Measurements from ENCODE around the gene PNCK.
A peak's percentile ranks its signal among the peaks of the same experiment; 100 is the strongest.
"Not testable (repeated sequence)": the region's sequence is repeated elsewhere in the genome, so short reads cannot be mapped to it uniquely, and the experiment has no call there.

PNCK gene

DNA sequence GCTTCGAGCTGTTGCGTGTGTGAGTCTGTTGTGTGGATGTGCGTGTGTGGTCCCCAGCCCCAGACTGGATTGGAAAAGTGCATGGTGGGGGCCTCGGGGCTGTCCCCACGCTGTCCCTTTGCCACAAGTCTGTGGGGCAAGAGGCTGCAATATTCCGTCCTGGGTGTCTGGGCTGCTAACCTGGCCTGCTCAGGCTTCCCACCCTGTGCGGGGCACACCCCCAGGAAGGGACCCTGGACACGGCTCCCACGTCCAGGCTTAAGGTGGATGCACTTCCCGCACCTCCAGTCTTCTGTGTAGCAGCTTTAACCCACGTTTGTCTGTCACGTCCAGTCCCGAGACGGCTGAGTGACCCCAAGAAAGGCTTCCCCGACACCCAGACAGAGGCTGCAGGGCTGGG lies 22.5 kb upstream of the PNCK start:
- TF ChIP-seq, protein P1, sequence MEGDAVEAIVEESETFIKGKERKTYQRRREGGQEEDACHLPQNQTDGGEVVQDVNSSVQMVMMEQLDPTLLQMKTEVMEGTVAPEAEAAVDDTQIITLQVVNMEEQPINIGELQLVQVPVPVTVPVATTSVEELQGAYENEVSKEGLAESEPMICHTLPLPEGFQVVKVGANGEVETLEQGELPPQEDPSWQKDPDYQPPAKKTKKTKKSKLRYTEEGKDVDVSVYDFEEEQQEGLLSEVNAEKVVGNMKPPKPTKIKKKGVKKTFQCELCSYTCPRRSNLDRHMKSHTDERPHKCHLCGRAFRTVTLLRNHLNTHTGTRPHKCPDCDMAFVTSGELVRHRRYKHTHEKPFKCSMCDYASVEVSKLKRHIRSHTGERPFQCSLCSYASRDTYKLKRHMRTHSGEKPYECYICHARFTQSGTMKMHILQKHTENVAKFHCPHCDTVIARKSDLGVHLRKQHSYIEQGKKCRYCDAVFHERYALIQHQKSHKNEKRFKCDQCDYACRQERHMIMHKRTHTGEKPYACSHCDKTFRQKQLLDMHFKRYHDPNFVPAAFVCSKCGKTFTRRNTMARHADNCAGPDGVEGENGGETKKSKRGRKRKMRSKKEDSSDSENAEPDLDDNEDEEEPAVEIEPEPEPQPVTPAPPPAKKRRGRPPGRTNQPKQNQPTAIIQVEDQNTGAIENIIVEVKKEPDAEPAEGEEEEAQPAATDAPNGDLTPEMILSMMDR (IDR thresholded peaks at IDR 0.05; ENCODE audit: low read depth, low read length): no peak
- Histone ChIP-seq H3K36me3 (peaks cover 50% of the 10 kb centered on the region), H3K4me3 (ENCODE audit: low read depth, low read length) (no peak overlapping the region), H3K27me3 (ENCODE audit: insufficient read depth, low read depth, severe bottlenecking) (no peaks in the 10 kb centered on the region), H3K9me3 (ENCODE audit: severe bottlenecking) (no peaks in the 10 kb centered on the region), H3K27ac (no peak overlapping the region)
- no peak for DNase-seq

DNA sequence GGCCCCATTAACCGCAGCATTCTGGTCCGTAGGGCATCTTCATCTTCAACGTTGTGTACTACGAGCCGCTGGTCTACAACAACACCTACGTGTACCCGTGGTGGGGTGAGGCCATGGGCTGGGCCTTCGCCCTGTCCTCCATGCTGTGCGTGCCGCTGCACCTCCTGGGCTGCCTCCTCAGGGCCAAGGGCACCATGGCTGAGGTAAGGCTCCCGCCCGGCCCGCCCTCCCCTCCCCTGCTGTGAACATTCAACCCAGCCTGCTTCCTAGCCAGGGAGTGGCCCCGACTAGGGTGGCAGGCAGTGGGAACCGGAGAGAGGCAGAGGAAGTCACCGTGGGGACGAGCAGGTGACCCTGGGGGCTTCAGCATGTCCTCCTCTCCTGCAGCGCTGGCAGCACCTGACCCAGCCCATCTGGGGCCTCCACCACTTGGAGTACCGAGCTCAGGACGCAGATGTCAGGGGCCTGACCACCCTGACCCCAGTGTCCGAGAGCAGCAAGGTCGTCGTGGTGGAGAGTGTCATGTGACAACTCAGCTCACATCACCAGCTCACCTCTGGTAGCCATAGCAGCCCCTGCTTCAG lies 21.2 kb upstream of the PNCK start:
- H3K27me3 ChIP-seq (ENCODE audit: insufficient read depth, low read depth, severe bottlenecking): no peaks in the 10 kb centered on the region
- H3K4me3 ChIP-seq (ENCODE audit: low read depth, low read length): no peak overlapping the region
- no peak overlapping the region for H3K27ac ChIP-seq
- TF ChIP-seq, protein P1 (IDR thresholded peaks at IDR 0.05; ENCODE audit: low read depth, low read length): no peak
- DNase-seq: no peak
- H3K36me3 ChIP-seq: peaks cover 58% of the 10 kb centered on the region
- no peaks in the 10 kb centered on the region for H3K9me3 ChIP-seq (ENCODE audit: severe bottlenecking)

DNA sequence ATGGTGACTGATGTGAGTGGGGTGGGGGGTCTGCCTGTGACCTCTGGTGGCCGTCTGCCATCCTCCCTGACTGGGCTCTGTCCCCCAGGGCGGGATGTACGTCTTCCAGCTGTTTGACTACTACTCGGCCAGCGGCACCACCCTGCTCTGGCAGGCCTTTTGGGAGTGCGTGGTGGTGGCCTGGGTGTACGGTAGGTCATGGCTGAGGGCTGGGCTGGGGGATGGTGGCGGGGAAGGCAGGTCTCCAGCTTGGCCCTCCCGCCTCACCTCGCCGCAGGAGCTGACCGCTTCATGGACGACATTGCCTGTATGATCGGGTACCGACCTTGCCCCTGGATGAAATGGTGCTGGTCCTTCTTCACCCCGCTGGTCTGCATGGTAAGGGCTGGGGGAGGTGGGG lies 20.6 kb upstream of the PNCK start:
- H3K36me3 ChIP-seq: peaks cover 58% of the 10 kb centered on the region
- H3K27ac ChIP-seq; H3K27me3 ChIP-seq (ENCODE audit: insufficient read depth, low read depth, severe bottlenecking); H3K9me3 ChIP-seq (ENCODE audit: severe bottlenecking); DNase-seq; H3K4me3 ChIP-seq (ENCODE audit: low read depth, low read length): not testable (repeated sequence)

DNA sequence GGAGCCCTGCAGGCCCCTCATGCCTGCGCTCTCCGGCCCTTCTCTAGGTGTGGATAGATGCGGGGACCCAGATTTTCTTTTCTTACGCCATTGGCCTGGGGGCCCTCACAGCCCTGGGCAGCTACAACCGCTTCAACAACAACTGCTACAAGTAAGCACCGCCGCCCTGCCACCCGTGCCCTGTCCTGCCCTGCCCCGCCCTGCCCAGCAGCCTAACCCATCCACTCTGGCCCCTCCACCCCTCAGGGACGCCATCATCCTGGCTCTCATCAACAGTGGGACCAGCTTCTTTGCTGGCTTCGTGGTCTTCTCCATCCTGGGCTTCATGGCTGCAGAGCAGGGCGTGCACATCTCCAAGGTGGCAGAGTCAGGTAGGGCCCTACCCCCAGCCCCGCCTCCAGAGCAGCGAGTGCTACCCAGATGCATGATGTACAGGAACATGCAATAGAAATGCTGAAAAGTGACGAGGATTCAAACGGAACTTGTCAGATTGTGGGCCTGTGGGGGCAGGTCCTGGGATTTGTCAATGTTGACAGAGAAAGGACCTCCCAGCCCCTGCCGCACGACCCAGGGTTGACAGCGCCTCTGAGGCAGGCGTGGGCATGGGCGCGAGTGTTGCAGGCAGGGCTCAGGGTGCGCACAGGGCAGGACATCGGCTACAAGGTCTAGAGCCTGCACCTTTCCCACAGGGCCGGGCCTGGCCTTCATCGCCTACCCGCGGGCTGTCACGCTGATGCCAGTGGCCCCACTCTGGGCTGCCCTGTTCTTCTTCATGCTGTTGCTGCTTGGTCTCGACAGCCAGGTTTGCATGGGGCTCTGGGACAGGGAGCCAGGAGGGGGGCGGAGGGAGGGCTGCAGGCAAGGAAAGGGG lies 19.8 kb upstream of the PNCK start:
- no peaks in the 10 kb centered on the region for H3K9me3 ChIP-seq (ENCODE audit: severe bottlenecking)
- H3K36me3 ChIP-seq: peaks cover 58% of the 10 kb centered on the region
- no peak overlapping the region for H3K27ac ChIP-seq
- no peaks in the 10 kb centered on the region for H3K27me3 ChIP-seq (ENCODE audit: insufficient read depth, low read depth, severe bottlenecking)
- no peak overlapping the region for H3K4me3 ChIP-seq (ENCODE audit: low read depth, low read length)
- no peak for DNase-seq
- TF ChIP-seq, protein P1 (IDR thresholded peaks at IDR 0.05; ENCODE audit: low read depth, low read length): no peak

DNA sequence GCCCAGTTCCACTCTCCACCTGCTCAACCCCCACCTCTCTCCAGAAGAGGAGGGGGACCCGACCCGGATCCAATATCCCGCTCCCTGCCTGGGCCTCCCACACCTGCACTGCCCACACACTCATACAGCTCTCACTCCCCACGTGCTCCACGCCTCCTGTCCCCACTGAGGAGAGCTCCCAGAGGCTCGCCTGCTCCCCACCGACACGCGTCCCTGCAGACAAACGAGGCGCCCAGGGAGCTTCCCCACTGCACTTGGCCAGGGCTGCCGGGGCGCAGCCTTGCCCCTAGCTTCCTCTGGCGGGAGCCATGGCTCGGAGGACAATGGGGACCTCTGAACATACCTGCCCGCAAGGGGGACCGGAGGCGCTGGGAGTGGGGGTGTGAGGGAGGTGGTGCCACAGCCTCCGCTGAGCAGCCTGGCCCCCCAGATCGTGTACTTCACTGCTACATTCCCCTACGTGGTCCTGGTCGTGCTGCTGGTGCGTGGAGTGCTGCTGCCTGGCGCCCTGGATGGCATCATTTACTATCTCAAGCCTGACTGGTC lies 19.1 kb upstream of the PNCK start:
- TF ChIP-seq, protein P1 (IDR thresholded peaks at IDR 0.05; ENCODE audit: low read depth, low read length): no peak
- H3K9me3 ChIP-seq (ENCODE audit: severe bottlenecking): no peaks in the 10 kb centered on the region
- H3K27ac ChIP-seq: 0 out of 2 replicates have a peak overlapping the region, but pooled peaks have one; percentile 18
- no peak for DNase-seq
- H3K27me3 ChIP-seq (ENCODE audit: insufficient read depth, low read depth, severe bottlenecking): no peaks in the 10 kb centered on the region
- no peak overlapping the region for H3K4me3 ChIP-seq (ENCODE audit: low read depth, low read length)
- peaks cover 58% of the 10 kb centered on the region for H3K36me3 ChIP-seq

DNA sequence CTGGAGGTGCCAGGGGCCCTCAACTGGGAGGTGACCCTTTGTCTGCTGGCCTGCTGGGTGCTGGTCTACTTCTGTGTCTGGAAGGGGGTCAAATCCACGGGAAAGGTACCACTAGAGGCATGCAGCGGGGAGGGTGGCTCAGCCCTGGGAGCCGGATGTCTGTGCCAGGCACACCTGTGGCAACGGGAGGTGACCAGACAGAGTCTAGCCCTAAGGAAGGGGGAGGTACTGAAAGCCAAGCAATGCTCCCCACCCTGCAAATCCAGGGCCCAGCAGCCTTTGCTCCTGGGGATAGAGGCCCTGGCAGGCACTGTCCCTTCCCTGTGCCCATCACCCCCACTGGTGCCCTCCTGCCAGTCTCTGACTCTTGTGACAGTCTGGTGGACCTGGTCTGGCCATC lies 18.4 kb upstream of the PNCK start:
- TF ChIP-seq, protein P1 (IDR thresholded peaks at IDR 0.05; ENCODE audit: low read depth, low read length): no peak
- Histone ChIP-seq H3K27me3 (ENCODE audit: insufficient read depth, low read depth, severe bottlenecking) (no peaks in the 10 kb centered on the region), H3K4me3 (ENCODE audit: low read depth, low read length) (no peak overlapping the region), H3K27ac (no peak overlapping the region), H3K9me3 (ENCODE audit: severe bottlenecking) (no peaks in the 10 kb centered on the region), H3K36me3 (peaks cover 55% of the 10 kb centered on the region)
- no peak for DNase-seq

DNA sequence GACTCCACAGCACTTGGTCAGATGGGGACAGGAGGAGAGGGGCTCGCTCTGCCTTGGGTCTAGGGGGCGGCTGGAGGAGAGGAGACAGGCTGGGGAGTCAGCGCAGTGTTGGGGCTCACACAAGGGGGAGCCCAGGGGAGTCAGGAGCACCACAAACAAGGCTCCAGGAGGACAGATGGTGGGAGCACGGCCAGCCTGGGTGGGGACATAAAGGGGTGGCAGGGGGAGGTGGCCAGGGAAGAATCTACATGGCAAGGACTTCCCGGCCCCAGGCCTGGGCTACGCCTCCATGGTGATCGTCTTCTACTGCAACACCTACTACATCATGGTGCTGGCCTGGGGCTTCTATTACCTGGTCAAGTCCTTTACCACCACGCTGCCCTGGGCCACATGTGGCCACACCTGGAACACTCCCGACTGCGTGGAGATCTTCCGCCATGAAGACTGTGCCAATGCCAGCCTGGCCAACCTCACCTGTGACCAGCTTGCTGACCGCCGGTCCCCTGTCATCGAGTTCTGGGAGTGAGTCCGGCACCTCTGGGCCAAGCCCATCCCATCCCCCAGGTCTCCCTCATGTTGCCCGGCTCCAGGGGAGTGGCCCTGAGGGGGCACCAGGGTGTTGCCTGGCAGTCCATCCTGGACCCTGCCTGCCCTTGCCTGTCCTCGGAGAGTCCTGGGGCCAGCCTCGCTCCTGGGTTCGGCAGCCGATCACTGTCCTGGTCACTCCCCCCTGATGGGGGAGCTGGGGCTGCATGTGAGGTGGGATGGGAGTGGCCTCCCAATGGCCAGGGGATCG lies 17.6 kb upstream of the PNCK start:
- not testable (repeated sequence) for H3K9me3 ChIP-seq (ENCODE audit: severe bottlenecking); H3K4me3 ChIP-seq (ENCODE audit: low read depth, low read length); H3K27me3 ChIP-seq (ENCODE audit: insufficient read depth, low read depth, severe bottlenecking); DNase-seq; H3K27ac ChIP-seq
- peaks cover 52% of the 10 kb centered on the region for H3K36me3 ChIP-seq
